NCI-H82 treated with DMSO at 0.1 percent for 48 hours (cell line): ENCODE data around the gene SMOC1.

ENCODE experiments used
- DNase-seq: peaks from one replicate; lab custom pipeline; 2025; ENCODE audit not compliant: unreplicated experiment; lab: John Stamatoyannopoulos, UW

Gene SMOC1

GRCh38 chr14:69861025-69861569 is 18.1 kb upstream of the SMOC1 start:
- DNase-seq = no peak

GRCh38 chr14:69863083-69863482 is 16.1 kb upstream of the SMOC1 start:
- DNase-seq = no peak

- DNase-seq = no peak
Observed at GRCh38 chr14:69865701-69866365, 13.4 kb upstream of the SMOC1 start.

GRCh38 chr14:69868363-69868963 is 10.8 kb upstream of the SMOC1 start:
- no peak for DNase-seq

- DNase-seq = no peak
Observed at GRCh38 chr14:69870613-69871012, 8.6 kb upstream of the SMOC1 start.

- no peak for DNase-seq
Observed at GRCh38 chr14:69873877-69874780, 5.1 kb upstream of the SMOC1 start.

GRCh38 chr14:69876221-69876847 is 2.9 kb upstream of the SMOC1 start:
- DNase-seq = no peak

- DNase-seq = no peak
Observed at GRCh38 chr14:69876848-69877306, 2.3 kb upstream of the SMOC1 start.

GRCh38 chr14:69877492-69877891 is 1.7 kb upstream of the SMOC1 start:
- DNase-seq = no peak

- no peak for DNase-seq
Observed at GRCh38 chr14:69878251-69878650, 965 bp upstream of the SMOC1 start.

- no peak for DNase-seq
Observed at GRCh38 chr14:69880044-69880487, 850 bp downstream of the SMOC1 start.

- peak; percentile 45 for DNase-seq
Observed at GRCh38 chr14:69880893-69881292, 1.7 kb downstream of the SMOC1 start.

GRCh38 chr14:69882116-69882864 is 3.1 kb downstream of the SMOC1 start:
- DNase-seq = peak; percentile 90

- DNase-seq = no peak
Observed at GRCh38 chr14:69882915-69883314, 3.7 kb downstream of the SMOC1 start.

GRCh38 chr14:69886453-69887242 is 7.4 kb downstream of the SMOC1 start:
- no peak for DNase-seq

- no peak for DNase-seq
Observed at GRCh38 chr14:69887740-69888657, 8.8 kb downstream of the SMOC1 start.

GRCh38 chr14:69891422-69891821 is 12.2 kb downstream of the SMOC1 start:
- DNase-seq = no peak

- DNase-seq = no peak
Observed at GRCh38 chr14:69895109-69895508, 15.9 kb downstream of the SMOC1 start.
